ENCODE measurements around the gene VEZT. TPM values are rescaled to one million over a fixed set of nuclear protein-coding genes. Genes with fewer than 3 reads are reported as not detected.

The VEZT gene
- total RNA-seq, 3 donors from 2014 or later, result 58.4 to 72.8 (median 61.6) TPM

- intact Hi-C loops (cut with DNase I, micrococcal nuclease), result no loop called here
- no peaks in the 10 kb centered on the region for H3K36me3 ChIP-seq (ENCODE audit: low read depth)
- H3K4me1 ChIP-seq (ENCODE audit: low read depth), result no peaks in the 10 kb centered on the region
- DNase-seq (no peak), ATAC-seq (no peak)
- TF ChIP-seq CTCF (IDR thresholded peaks at IDR 0.05), result no peak
- H3K9me3 ChIP-seq, result no peaks in the 10 kb centered on the region
- no peak overlapping the region for H3K4me3 ChIP-seq
Observed at GRCh38 chr12:95244350-95244749, 26.7 kb downstream of the VEZT start.

- Histone ChIP-seq H3K4me3 (no peak overlapping the region), H3K36me3 (ENCODE audit: low read depth) (no peaks in the 10 kb centered on the region), H3K9me3 (no peaks in the 10 kb centered on the region), H3K4me1 (ENCODE audit: low read depth) (no peaks in the 10 kb centered on the region)
- no peak for TF ChIP-seq CTCF (IDR thresholded peaks at IDR 0.05)
- DNase-seq (no peak), ATAC-seq (peak; percentile 36)
- intact Hi-C loops (cut with DNase I, micrococcal nuclease), result no loop called here
Observed at GRCh38 chr12:95248095-95248494, 30.5 kb downstream of the VEZT start.

GRCh38 chr12:95248604-95249360 is 31.2 kb downstream of the VEZT start:
- ATAC-seq (no peak), DNase-seq (no peak)
- Histone ChIP-seq H3K36me3 (ENCODE audit: low read depth) (peaks cover 5% of the 10 kb centered on the region), H3K4me3 (no peak overlapping the region), H3K4me1 (ENCODE audit: low read depth) (no peaks in the 10 kb centered on the region), H3K9me3 (no peaks in the 10 kb centered on the region)
- intact Hi-C loops (cut with DNase I, micrococcal nuclease), result no loop called here
- TF ChIP-seq CTCF (IDR thresholded peaks at IDR 0.05), result no peak

GRCh38 chr12:95253386-95253785 is 35.8 kb downstream of the VEZT start:
- Histone ChIP-seq H3K36me3 (ENCODE audit: low read depth) (peaks cover 5% of the 10 kb centered on the region), H3K4me3 (no peak overlapping the region), H3K4me1 (ENCODE audit: low read depth) (no peaks in the 10 kb centered on the region), H3K9me3 (no peaks in the 10 kb centered on the region)
- ATAC-seq, result no peak
- TF ChIP-seq CTCF (IDR thresholded peaks at IDR 0.05), result no peak
- DNase-seq, result no peak
- intact Hi-C loops (cut with DNase I, micrococcal nuclease), result no loop called here

GRCh38 chr12:95257541-95257940 is 39.9 kb downstream of the VEZT start:
- peaks cover 5% of the 10 kb centered on the region for H3K36me3 ChIP-seq (ENCODE audit: low read depth)
- no peak overlapping the region for H3K4me3 ChIP-seq
- no peak for TF ChIP-seq CTCF (IDR thresholded peaks at IDR 0.05)
- no peak for DNase-seq
- no peaks in the 10 kb centered on the region for H3K9me3 ChIP-seq
- no peaks in the 10 kb centered on the region for H3K4me1 ChIP-seq (ENCODE audit: low read depth)
- no peak for ATAC-seq
- intact Hi-C loops (cut with DNase I, micrococcal nuclease), result no loop called here

All from mucosa of descending colon (tissue), 3 donors.